Adrenal gland (tissue), 5 donors: Measurements from ENCODE around the gene ZNF155.

Experiments used
- CTCF ChIP-seq, 6 experiments: fragments of 450-650 bp in 4 of 6; fragments of 200-600 bp in 2 of 6; sonication (generic) in 1 of 6; IDR thresholded peaks; 1 replicate in 5 of 6; 2 replicates in 1 of 6; pipeline versions ENCODE4 v1.5.1 to v1.8.0; 2016 to 2021; ENCODE audit warnings: antibody characterized with exemption in 6 of 6, mild to moderate bottlenecking in 2 of 6, moderate library complexity in 1 of 6
- POLR2A ChIP-seq, 2 donors: fragments of 450-650 bp; IDR thresholded peaks; one replicate each; pipeline ENCODE4 v1.6.1; 2017; ENCODE audit warnings: antibody characterized with exemption in 2 of 2, mild to moderate bottlenecking in 2 of 2, moderate library complexity in 1 of 2
- donor health status: DM: no; HTN: no; CAD: no.

- TF ChIP-seq CTCF (IDR thresholded peaks at IDR 0.05) (no peak), POLR2A (IDR thresholded peaks at IDR 0.05) (no peak)
Measured at GRCh38 chr19:44010468-44010867, 26.5 kb downstream of the ZNF155 start.
